Measurements from ENCODE around the gene GTF2B.

GRCh38 chr1:88851303-88852063 lies 39.9 kb downstream of the GTF2B start:
- TF ChIP-seq YY1 (IDR thresholded peaks at IDR 0.05; ENCODE audit: borderline replicate concordance in 1 of 3, control insufficient read depth in 1 of 3, extremely low read depth in 1 of 3, insufficient read depth in 3 of 3, insufficient read length in 1 of 3, insufficient replicate concordance in 2 of 3, low read depth in 1 of 3, low read length in 2 of 3) (no peak), USF1 (CRISPR knock-in tag; IDR thresholded peaks at IDR 0.05) (no peak), SIN3A (IDR thresholded peaks at IDR 0.05; ENCODE audit: borderline replicate concordance in 2 of 2, control insufficient read depth in 1 of 2, low read depth in 2 of 2, low read length in 2 of 2) (no peak), ZNF766 (CRISPR knock-in tag; conservative IDR thresholded peaks at IDR 0.05) (no peak), ZFP36 (IDR thresholded peaks at IDR 0.05; ENCODE audit: low read depth, low read length, partially characterized antibody) (no peak), GMEB1 (CRISPR knock-in tag; IDR thresholded peaks at IDR 0.05) (no peak), ZNF695 (CRISPR knock-in tag; IDR thresholded peaks at IDR 0.05) (no peak), CTCF (IDR thresholded peaks at IDR 0.05 in 2 of 3, conservative IDR thresholded peaks at IDR 0.05 in 1 of 3; ENCODE audit: insufficient read depth in 2 of 3, low read depth in 1 of 3, low read length in 3 of 3) (no peak), ZNF644 (tag; IDR thresholded peaks at IDR 0.05; ENCODE audit: low read depth) (no peak), CBFB (CRISPR knock-in tag; IDR thresholded peaks at IDR 0.05) (no peak), MAX (CRISPR knock-in tag; IDR thresholded peaks at IDR 0.05) (no peak), NFYB (IDR thresholded peaks at IDR 0.05; ENCODE audit: extremely low read depth, insufficient read length) (no peak), TBP (optimal IDR thresholded peaks at IDR 0.05; ENCODE audit: low read depth, low read length) (no peak), POLR2A (conservative IDR thresholded peaks at IDR 0.05) (no peak)

Measured in K562 (cell line).